Measurements from ENCODE around the gene SLCO2A1.

- no peak for TF ChIP-seq CTCF (IDR thresholded peaks at IDR 0.05)
- no peak for TF ChIP-seq EZH2 (IDR thresholded peaks at IDR 0.05)
- TF ChIP-seq EZH2phosphoT487 (IDR thresholded peaks at IDR 0.05): no peak
Observed at GRCh38 chr3:134068429-134068828, 38.7 kb upstream of the SLCO2A1 start.

Measured in neural progenitor cell (in vitro differentiated cells).